GM19239 (cell line): ENCODE data around the gene NR0B1.
A peak's percentile ranks its signal among the peaks of the same experiment; 100 is the strongest.

Experiments used
- DNase-seq: peaks from one replicate; pipeline ENCODE4 v3.0.0; 2011; ENCODE audit warnings: low spot score; ENCODE audit not compliant: insufficient read length
- FAIRE-seq: peaks from 2 replicates; lab custom pipeline; 2011; peaks lifted over from hg19 to GRCh38; lab: Jason Lieb, UNC

The NR0B1 gene, protein sequence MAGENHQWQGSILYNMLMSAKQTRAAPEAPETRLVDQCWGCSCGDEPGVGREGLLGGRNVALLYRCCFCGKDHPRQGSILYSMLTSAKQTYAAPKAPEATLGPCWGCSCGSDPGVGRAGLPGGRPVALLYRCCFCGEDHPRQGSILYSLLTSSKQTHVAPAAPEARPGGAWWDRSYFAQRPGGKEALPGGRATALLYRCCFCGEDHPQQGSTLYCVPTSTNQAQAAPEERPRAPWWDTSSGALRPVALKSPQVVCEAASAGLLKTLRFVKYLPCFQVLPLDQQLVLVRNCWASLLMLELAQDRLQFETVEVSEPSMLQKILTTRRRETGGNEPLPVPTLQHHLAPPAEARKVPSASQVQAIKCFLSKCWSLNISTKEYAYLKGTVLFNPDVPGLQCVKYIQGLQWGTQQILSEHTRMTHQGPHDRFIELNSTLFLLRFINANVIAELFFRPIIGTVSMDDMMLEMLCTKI

GRCh38 chrX:30309139-30309571, at the start of gene NR0B1:
TSS of gene NR0B1 (minus strand) at chrX:30309390. CDS start at chrX:30309363, 27 bp downstream.
- FAIRE-seq (no peak), DNase-seq (no peak)

DNA sequence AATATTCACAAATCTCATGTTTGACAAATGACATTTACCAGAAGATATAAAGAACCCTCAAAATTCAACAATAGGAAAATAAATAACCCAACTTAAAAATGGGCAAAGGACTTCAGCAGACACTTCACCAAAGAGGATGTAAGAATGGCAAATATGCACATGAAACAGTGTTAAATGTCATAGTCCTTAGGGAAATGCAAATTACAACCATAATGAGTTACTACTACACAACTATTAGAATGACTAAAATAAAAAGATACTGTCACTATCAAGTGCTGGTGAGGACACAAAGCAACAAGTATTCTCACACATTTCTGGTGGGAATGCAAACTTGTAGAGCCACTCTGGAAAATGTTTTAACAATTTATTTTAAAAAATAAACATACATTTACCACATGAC, 40.8 kb upstream of the NR0B1 start:
- DNase-seq (no peak), FAIRE-seq (no peak)

GRCh38 chrX:30343206-30343605, 34.0 kb upstream of the NR0B1 start:
- no peak for FAIRE-seq
- no peak for DNase-seq

DNA sequence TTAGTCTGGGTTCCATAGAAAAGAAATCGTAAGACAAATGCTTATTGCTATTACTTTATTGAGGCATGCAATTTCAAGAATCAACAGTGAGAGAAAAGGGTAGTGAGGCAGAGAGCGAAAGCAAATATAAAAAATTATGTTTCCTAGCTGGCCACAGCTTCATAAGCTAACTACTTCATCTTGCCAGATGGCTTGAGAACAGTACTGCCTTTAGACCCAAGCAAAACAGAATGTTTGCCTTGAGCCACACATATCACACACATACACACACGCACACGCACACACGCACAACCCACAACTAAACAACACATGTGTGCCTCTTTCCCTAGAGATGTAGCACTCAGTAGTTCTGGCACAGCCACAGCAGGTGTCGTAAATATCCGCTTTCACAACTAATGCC, 31.6 kb upstream of the NR0B1 start:
- no peak for FAIRE-seq

GRCh38 chrX:30327762-30328161, 18.6 kb upstream of the NR0B1 start:
- FAIRE-seq (no peak), DNase-seq (no peak)

More for the DNA sequence above, 31.6 kb upstream of the NR0B1 start:
- DNase-seq: no peak

GRCh38 chrX:30317308-30317707, 8.1 kb upstream of the NR0B1 start:
- DNase-seq (no peak), FAIRE-seq (no peak)

GRCh38 chrX:30313322-30313721, 4.1 kb upstream of the NR0B1 start:
- no peak for FAIRE-seq
- DNase-seq: no peak

GRCh38 chrX:30312858-30313257, 3.7 kb upstream of the NR0B1 start:
- DNase-seq (no peak), FAIRE-seq (no peak)

DNA sequence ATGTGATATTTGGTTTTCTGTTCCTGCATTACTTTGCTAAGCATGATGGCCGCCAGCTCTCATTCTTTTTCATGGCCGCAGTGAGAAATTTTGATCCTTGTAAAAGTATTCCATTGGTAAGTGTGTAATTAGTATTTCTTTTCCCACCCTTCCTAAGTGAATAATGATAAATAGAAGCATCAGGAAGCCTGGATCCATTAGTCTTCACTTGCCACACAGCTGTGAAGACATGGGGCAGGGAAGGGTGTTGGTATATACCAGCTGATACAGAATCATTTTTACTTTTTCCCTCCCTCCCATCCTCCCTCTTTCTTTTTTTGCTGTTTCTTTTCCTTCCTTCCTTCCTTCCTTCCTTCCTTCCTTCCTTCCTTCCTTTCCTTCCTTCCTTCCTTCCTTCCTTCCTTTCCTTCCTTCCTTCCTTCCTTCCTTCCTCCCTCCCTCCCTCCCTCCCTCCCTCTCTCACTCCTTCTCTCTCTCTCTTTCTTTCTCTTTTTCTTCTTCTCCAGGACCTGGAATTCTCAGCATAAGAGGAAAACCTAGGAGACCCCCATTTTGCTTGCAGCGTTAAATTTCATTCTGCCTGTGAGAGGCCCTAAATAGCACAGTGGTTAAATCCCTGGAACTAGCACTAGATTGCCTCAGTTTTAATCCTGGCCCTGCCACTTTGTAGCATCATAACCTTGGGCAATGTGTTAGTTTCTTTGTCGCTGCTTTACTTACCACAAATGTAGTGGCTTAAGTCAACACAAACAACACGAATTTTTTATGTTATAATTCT, 1.4 kb upstream of the NR0B1 start:
- DNase-seq (no peak), FAIRE-seq (no peak)

DNA sequence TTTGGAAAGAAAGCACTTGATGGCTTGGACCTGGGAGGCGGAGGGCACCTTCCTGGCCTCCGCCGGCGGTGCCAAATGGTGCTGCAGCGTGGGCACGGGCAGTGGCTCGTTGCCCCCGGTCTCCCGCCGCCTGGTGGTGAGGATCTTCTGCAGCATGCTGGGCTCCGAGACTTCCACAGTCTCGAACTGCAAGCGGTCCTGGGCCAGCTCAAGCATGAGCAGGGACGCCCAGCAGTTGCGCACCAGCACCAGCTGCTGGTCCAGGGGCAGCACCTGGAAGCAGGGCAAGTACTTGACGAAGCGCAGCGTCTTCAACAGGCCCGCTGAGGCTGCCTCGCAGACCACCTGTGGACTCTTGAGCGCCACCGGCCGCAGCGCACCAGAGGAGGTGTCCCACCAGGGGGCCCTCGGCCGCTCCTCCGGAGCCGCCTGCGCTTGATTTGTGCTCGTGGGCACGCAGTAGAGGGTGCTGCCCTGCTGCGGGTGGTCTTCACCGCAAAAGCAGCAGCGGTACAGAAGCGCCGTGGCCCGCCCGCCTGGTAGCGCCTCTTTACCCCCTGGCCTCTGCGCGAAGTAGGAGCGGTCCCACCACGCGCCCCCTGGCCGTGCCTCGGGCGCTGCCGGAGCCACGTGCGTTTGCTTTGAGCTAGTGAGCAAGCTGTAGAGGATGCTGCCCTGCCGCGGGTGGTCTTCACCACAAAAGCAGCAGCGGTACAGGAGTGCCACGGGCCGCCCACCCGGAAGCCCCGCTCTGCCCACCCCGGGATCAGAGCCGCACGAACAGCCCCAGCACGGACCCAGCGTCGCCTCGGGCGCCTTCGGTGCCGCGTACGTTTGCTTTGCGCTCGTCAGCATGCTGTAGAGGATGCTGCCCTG, 689 bp downstream of the NR0B1 start:
- DNase-seq (no peak), FAIRE-seq (no peak)

DNA sequence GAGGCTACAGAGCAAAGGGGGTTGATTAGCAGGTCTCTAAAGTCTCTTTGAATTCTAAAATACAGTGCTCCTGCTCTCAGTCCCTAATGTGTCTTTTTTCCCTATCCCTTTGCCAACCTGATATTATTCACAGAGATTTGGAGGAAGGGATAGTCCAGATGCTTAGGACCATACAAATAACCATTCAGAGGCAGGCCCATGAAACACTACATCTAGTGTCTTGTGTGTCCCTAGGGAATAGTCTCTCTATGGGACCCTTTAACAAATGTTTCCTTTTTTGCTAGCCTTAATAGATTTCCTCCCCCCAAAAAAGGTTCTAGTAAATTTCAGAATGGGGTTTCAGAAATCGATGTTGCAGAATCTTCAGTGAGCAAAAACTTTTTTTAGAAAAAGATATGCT, 1.7 kb downstream of the NR0B1 start:
- FAIRE-seq: no peak
- no peak for DNase-seq

GRCh38 chrX:30304866-30305265, 4.3 kb downstream of the NR0B1 start:
- FAIRE-seq: no peak

DNA sequence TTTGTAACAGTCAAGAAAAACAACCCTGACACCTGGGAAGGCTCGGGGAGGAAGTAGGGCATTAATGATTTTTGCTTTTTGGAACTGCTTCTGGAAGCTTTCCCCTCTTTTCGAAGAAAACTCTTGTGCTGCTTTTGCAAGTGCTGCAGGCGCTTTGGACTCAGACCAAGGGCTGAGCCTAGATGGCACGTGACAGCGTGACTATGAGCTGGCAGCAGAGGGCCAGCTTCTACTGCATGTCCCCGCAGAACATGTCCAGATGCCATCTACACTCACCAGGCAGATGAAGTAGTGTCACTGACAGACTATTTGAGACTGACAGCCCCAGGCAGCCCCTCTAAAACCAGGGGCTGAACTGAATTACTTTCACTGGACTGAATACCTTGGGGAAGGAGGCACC, 6.2 kb downstream of the NR0B1 start:
- no peak for DNase-seq
- FAIRE-seq: no peak

More at GRCh38 chrX:30304866-30305265, 4.3 kb downstream of the NR0B1 start:
- DNase-seq: no peak

DNA sequence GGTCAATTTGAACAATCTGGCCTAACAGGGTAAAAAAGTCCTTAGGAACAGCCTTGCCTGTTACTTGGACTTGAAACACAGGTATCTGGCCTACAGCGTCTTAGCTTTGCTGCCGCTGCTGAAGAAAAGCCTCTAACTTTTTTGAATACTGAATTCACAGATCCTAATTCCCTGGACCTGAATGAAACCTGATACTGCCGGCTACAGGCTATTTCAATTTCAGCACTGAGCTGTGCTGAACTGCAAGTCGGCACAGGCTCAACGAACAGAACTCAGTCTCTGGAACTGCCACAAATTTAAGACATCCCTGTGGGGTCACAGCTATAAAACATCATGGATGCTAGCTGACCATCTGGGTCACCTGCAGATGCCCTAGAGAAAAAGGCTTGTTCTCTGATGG, 7.2 kb downstream of the NR0B1 start:
- no peak for FAIRE-seq
- DNase-seq: no peak

GRCh38 chrX:30301208-30301607, 8.0 kb downstream of the NR0B1 start:
- DNase-seq (no peak), FAIRE-seq (no peak)

DNA sequence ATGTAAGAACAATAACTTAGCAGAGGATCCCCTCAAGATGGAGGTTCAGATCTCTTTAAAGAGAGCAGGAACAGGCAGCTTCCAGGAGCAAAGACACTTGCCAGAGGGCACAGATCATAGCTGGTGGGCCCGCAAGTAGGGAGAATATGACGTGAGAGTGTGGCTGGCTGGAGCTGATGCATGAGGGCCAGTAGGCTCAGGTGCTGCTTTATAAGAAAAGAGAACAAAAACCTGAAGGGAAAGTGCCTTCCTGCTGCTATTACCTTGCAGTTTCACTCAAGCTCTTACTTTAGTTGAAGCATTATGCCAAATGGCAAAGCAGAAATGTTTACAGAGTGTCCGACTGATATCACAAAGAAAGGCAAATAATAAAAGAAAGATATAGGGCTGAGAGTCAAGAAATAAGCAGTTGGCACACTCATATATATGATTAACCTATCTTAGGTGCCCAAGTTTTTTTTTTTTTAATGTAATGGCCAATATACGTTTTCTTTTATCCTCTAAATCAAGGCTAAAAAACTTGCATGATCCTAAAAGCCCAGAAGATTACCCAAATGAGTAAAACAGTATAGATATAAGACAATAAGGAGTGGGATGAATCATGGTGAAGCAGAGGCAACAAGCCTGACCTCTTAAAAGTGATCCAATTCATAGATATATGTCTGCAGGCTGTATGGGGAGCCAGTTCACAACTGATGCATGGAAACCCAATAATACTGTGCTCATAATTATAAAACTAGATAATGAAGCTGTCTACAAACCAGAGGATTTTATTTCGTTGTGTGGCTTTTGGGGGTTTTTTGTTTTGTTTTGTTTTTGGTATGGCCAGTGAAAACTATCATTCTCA, 12.6 kb downstream of the NR0B1 start:
- DNase-seq (no peak), FAIRE-seq (no peak)

DNA sequence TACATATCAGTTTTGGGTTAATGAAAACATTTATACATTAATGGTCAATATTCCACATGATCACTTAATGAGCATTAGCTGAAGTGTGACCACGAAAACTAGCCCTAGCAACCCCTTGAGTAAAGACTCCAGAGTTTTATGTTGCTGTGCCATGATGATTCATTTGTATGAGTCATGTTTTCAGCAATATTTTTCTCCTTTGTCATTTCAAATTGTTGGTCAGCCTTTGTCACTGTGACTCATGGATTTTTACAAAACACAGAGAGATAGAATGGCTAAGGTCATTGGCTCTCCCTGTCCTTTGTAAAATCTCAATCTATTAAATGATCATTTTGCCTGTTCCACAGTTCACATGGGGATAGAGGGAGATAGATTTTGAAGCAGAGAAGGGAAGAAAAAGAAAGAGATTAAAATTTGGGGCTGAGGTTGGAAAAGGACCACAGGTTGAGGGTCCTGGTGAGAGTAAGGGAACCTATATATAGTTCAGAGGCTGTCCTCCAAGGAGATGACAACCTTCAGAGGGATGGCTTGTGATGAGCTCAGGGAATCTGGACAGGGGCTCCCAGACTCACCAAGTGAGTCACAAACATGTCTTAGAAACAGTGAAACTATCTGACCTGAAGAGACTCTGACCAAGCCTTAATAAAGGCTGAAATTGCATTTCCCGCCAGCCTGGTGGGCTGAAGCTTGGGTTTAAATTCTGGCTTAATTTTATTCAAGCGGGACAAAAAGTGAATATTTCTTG, 25.6 kb downstream of the NR0B1 start:
- no peak for DNase-seq

GRCh38 chrX:30282527-30282926, 26.7 kb downstream of the NR0B1 start:
- no peak for DNase-seq
- peak; percentile 37 for FAIRE-seq

More for the DNA sequence above, 25.6 kb downstream of the NR0B1 start:
- FAIRE-seq: no peak

GRCh38 chrX:30280428-30280827, 28.8 kb downstream of the NR0B1 start:
- FAIRE-seq: no peak
- no peak for DNase-seq
